ENCODE data around the gene PIGU. TPM values are rescaled to one million over a fixed set of nuclear protein-coding genes. Genes with fewer than 3 reads are reported as not detected.

The PIGU gene
- total and polyA plus RNA-seq, 2 donors (not counting 1 experiment from before 2014, with no cell fraction given), result 6.4 to 42.6 TPM

DNA sequence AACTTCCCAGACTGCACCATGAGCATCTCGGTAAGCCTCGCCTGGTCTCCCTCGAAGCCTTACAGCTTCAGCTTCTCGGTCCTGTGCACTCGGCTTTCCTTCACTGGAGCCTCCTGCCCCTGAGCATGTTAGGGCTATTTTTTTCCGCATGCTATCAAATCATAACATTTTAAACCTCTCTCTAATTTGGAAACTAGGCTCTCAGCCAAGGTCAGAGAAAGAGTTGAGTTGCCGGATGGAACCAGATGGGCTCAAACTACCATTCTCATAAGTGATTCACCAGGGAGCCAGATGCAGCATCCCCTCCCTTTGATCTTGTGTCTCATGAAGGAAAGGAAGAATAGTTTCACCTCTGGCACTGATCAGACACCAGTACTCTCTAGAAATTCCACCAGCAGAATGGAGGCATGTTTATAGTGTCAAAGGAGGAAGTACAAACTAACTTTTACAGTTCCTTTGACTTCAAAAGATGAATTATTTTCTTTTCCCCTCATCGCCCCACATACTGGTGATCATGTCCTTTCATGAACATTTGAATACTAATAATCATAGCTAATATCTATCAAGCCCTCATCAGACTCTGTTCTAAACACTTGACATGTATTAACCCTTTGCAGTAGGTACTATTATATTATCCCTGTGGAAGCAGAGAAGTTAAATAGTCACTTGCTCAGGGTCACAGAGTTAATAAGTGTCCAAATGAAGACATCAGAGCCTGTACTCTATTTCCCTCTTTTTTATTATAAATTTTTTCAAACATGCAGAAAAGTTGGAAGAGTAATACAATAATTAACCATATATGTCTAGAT, 71.7 kb downstream of the PIGU start:
- peak; percentile 38 to 54 for DNase-seq (ENCODE audit: low read depth in 2 of 2)
- H2AFZ ChIP-seq (ENCODE audit: low read length), result no peak overlapping the region
- H3K36me3 ChIP-seq (ENCODE audit: control insufficient read depth, insufficient read depth, low read length), result no peaks in the 10 kb centered on the region
- H3K79me2 ChIP-seq (ENCODE audit: control insufficient read depth, insufficient read depth, low read length), result no peaks in the 10 kb centered on the region
- no peak overlapping the region for H3K4me3 ChIP-seq (replicated peaks in 1 of 4; ENCODE audit: control extremely low read depth in 1 of 4, insufficient read depth in 1 of 4, low read depth in 3 of 4, low read length in 4 of 4)
- no peak overlapping the region for H3K27ac ChIP-seq (ENCODE audit: insufficient read depth, low read length)
- no peaks in the 10 kb centered on the region for H3K27me3 ChIP-seq (ENCODE audit: control insufficient read depth, insufficient read depth, low read length)
- no peak for TF ChIP-seq EZH2 (IDR thresholded peaks at IDR 0.05; ENCODE audit: low read length, missing control alignments)
- TF ChIP-seq, protein P1, sequence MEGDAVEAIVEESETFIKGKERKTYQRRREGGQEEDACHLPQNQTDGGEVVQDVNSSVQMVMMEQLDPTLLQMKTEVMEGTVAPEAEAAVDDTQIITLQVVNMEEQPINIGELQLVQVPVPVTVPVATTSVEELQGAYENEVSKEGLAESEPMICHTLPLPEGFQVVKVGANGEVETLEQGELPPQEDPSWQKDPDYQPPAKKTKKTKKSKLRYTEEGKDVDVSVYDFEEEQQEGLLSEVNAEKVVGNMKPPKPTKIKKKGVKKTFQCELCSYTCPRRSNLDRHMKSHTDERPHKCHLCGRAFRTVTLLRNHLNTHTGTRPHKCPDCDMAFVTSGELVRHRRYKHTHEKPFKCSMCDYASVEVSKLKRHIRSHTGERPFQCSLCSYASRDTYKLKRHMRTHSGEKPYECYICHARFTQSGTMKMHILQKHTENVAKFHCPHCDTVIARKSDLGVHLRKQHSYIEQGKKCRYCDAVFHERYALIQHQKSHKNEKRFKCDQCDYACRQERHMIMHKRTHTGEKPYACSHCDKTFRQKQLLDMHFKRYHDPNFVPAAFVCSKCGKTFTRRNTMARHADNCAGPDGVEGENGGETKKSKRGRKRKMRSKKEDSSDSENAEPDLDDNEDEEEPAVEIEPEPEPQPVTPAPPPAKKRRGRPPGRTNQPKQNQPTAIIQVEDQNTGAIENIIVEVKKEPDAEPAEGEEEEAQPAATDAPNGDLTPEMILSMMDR (conservative IDR thresholded peaks at IDR 0.05 in 1 of 2, IDR thresholded peaks at IDR 0.05 in 1 of 2; ENCODE audit: low read depth in 1 of 2, low read length in 2 of 2), result no peak
- no peaks in the 10 kb centered on the region for H3K9me3 ChIP-seq (ENCODE audit: control insufficient read depth, insufficient read depth, low read depth, low read length)
- H3K9ac ChIP-seq (ENCODE audit: insufficient read depth, low read length), result no peak overlapping the region
- no peaks in the 10 kb centered on the region for H4K20me1 ChIP-seq (ENCODE audit: control insufficient read depth, extremely low read depth, insufficient read depth, low read length)
- H3K4me2 ChIP-seq (ENCODE audit: extremely low read depth, insufficient read depth, low read length), result no peak overlapping the region
- no peaks in the 10 kb centered on the region for H3K4me1 ChIP-seq (ENCODE audit: control insufficient read depth, extremely low read depth, insufficient read depth, low read length)

DNA sequence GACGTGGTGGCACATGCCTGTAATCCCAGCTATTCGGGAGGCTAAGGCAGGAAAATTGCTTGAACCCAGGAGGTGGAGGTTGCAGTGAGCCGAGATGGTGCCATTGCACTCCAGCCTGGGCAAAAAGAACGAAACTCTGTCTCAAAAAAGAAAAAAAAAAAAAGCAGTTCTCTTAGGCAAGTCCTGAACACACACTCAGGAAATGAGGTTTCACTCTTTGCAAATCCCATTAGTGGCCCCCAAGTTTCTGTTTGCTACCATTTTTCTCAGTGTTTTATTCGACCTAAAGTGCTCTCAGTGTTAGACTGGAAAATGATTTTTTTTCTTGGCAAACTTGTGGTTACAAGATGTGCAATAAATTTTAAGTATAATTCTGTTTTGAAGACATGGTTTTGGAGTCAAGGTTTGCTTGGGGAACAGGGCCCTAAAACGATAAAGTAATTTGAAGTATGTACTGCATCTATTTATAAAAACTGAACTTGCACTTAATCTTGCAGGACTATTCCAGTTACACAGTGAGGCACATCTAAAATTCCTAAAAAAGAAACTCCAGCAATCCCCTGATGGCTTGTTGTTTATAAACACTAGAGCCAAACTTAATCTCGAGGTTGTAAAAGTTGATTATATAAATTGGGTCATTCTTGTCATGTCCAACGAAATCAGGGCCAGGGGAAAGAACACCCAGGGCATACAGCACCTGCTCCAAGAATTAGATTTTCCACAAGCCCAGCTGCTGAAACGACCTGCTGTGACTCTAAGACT, 75.8 kb downstream of the PIGU start:
- DNase-seq (ENCODE audit: low read depth in 2 of 2), result no peak
- Histone ChIP-seq H3K36me3 (ENCODE audit: control insufficient read depth, insufficient read depth, low read length) (no peaks in the 10 kb centered on the region), H4K20me1 (ENCODE audit: control insufficient read depth, extremely low read depth, insufficient read depth, low read length) (no peaks in the 10 kb centered on the region), H3K4me3 (replicated peaks in 1 of 4; ENCODE audit: control extremely low read depth in 1 of 4, insufficient read depth in 1 of 4, low read depth in 3 of 4, low read length in 4 of 4) (no peak overlapping the region), H3K4me1 (ENCODE audit: control insufficient read depth, extremely low read depth, insufficient read depth, low read length) (no peaks in the 10 kb centered on the region), H3K79me2 (ENCODE audit: control insufficient read depth, insufficient read depth, low read length) (no peaks in the 10 kb centered on the region), H3K4me2 (ENCODE audit: extremely low read depth, insufficient read depth, low read length) (no peak overlapping the region), H2AFZ (ENCODE audit: low read length) (no peak overlapping the region), H3K27me3 (ENCODE audit: control insufficient read depth, insufficient read depth, low read length) (no peaks in the 10 kb centered on the region), H3K27ac (ENCODE audit: insufficient read depth, low read length) (no peak overlapping the region), H3K9ac (ENCODE audit: insufficient read depth, low read length) (no peak overlapping the region), H3K9me3 (ENCODE audit: control insufficient read depth, insufficient read depth, low read depth, low read length) (no peaks in the 10 kb centered on the region)
- TF ChIP-seq EZH2 (IDR thresholded peaks at IDR 0.05; ENCODE audit: low read length, missing control alignments), result no peak
- TF ChIP-seq, protein P1 (conservative IDR thresholded peaks at IDR 0.05 in 1 of 2, IDR thresholded peaks at IDR 0.05 in 1 of 2; ENCODE audit: low read depth in 1 of 2, low read length in 2 of 2), result no peak

DNA sequence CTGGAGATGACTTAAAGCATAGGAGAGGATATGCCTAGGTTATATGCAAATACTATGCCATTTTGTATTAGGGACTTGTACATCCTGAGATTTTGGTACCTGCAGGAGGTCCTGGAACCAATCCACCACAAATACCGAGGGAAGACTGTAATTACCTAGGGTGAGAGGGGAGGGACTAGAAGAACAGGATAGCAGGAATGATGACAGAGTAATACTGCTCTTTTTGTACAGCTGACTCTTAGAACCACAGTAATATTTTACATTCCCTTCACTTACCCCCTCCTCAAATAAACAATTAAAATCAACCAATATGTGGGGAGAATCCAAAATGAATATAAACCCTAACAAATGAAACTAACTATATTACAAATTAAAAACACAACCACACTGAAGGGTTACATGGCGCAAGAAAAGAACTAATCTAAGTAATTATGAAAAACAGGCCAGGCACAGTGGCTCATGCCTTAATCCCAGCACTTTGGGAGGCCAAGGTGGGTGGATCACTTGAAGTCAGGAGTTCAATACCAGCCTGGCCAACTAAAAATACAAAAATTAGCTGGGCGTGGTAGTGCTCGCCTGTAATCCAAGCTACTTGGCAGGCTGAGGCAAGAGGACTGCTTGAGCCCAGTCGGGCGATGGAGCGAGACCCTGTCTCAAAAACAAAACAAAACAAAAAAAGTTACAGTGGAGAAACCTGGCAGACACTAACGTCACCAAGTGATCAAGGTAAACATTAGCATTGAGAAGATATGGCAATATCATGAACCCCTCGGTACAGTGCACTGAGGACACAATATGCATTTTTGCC, 81.3 kb downstream of the PIGU start:
- no peaks in the 10 kb centered on the region for H4K20me1 ChIP-seq (ENCODE audit: control insufficient read depth, extremely low read depth, insufficient read depth, low read length)
- no peaks in the 10 kb centered on the region for H3K79me2 ChIP-seq (ENCODE audit: control insufficient read depth, insufficient read depth, low read length)
- no peaks in the 10 kb centered on the region for H3K4me1 ChIP-seq (ENCODE audit: control insufficient read depth, extremely low read depth, insufficient read depth, low read length)
- H3K4me2 ChIP-seq (ENCODE audit: extremely low read depth, insufficient read depth, low read length), result no peak overlapping the region
- H2AFZ ChIP-seq (ENCODE audit: low read length), result no peak overlapping the region
- no peaks in the 10 kb centered on the region for H3K9me3 ChIP-seq (ENCODE audit: control insufficient read depth, insufficient read depth, low read depth, low read length)
- no peaks in the 10 kb centered on the region for H3K27me3 ChIP-seq (ENCODE audit: control insufficient read depth, insufficient read depth, low read length)
- no peak overlapping the region for H3K9ac ChIP-seq (ENCODE audit: insufficient read depth, low read length)
- DNase-seq (ENCODE audit: low read depth in 2 of 2), result no peak
- no peaks in the 10 kb centered on the region for H3K36me3 ChIP-seq (ENCODE audit: control insufficient read depth, insufficient read depth, low read length)
- no peak overlapping the region for H3K27ac ChIP-seq (ENCODE audit: insufficient read depth, low read length)
- H3K4me3 ChIP-seq (replicated peaks in 1 of 4; ENCODE audit: control extremely low read depth in 1 of 4, insufficient read depth in 1 of 4, low read depth in 3 of 4, low read length in 4 of 4), result no peak overlapping the region
- TF ChIP-seq EZH2 (IDR thresholded peaks at IDR 0.05; ENCODE audit: low read length, missing control alignments), result no peak
- TF ChIP-seq, protein P1 (conservative IDR thresholded peaks at IDR 0.05 in 1 of 2, IDR thresholded peaks at IDR 0.05 in 1 of 2; ENCODE audit: low read depth in 1 of 2, low read length in 2 of 2), result no peak
